ENCODE results near the gene PLP2.

PLP2 gene

GRCh38 chrX:49209434-49210251 lies 37.9 kb downstream of the PLP2 start:
- DNase-seq (ENCODE audit: low read depth), result no peak

- no peak for DNase-seq (ENCODE audit: low read depth)
These were observed 38.7 kb downstream of the PLP2 start for GRCh38 chrX:49210406-49210805.

GRCh38 chrX:49211074-49211473 lies 39.4 kb downstream of the PLP2 start:
- DNase-seq (ENCODE audit: low read depth), result no peak

- DNase-seq (ENCODE audit: low read depth), result no peak
These were observed 40.5 kb downstream of the PLP2 start for GRCh38 chrX:49212209-49212608.

GRCh38 chrX:49212861-49213260 lies 41.2 kb downstream of the PLP2 start:
- DNase-seq (ENCODE audit: low read depth), result no peak

GRCh38 chrX:49214416-49214815 lies 42.7 kb downstream of the PLP2 start:
- no peak for DNase-seq (ENCODE audit: low read depth)

GRCh38 chrX:49214996-49215526 lies 43.4 kb downstream of the PLP2 start:
- no peak for DNase-seq (ENCODE audit: low read depth)

GRCh38 chrX:49220100-49220499 lies 48.4 kb downstream of the PLP2 start:
- no peak for DNase-seq (ENCODE audit: low read depth)

- DNase-seq (ENCODE audit: low read depth), result no peak
These were observed 50.2 kb downstream of the PLP2 start for GRCh38 chrX:49221868-49222267.
